KMS-11 (cell line): Measurements from ENCODE around the gene FBXO31.

Experiments
- H2AFZ ChIP-seq: fragments of 200-600 bp; sonication (generic); 2 replicates; pipeline ENCODE4 v1.6.1; 2016; ENCODE audit warnings: antibody characterized with exemption, mixed run types, low read depth
- H3K27ac ChIP-seq: fragments of 200-600 bp; sonication (generic); 2 replicates; pipeline ENCODE4 v1.6.1; 2016; ENCODE audit warnings: mild to moderate bottlenecking, mixed run types
- H3K27me3 ChIP-seq: fragments of 200-600 bp; sonication (generic); 2 replicates; pipeline ENCODE4 v1.6.1; 2017; ENCODE audit warnings: mild to moderate bottlenecking, low read depth, mixed run types, moderate library complexity; ENCODE audit not compliant: insufficient read depth
- H3K36me3 ChIP-seq: fragments of 200-600 bp; sonication (generic); 2 replicates; pipeline ENCODE4 v1.6.1; 2017; ENCODE audit warnings: mild to moderate bottlenecking, mixed run types; ENCODE audit not compliant: insufficient read depth
- H3K4me1 ChIP-seq: fragments of 200-600 bp; sonication (generic); 2 replicates; pipeline ENCODE4 v1.6.1; 2016; ENCODE audit warnings: mild to moderate bottlenecking, low read depth, mixed run types; ENCODE audit not compliant: poor library complexity, severe bottlenecking
- H3K4me2 ChIP-seq: fragments of 200-600 bp; sonication (generic); 2 replicates; pipeline ENCODE4 v1.7.0; 2016; ENCODE audit warnings: mild to moderate bottlenecking, mixed run types
- H3K4me3 ChIP-seq: fragments of 200-600 bp; sonication (generic); IDR thresholded peaks from 2 replicates; pipeline ENCODE4 v1.6.1; 2017; ENCODE audit warnings: low read depth, low read length, mixed read lengths; ENCODE audit not compliant: insufficient read depth
- H3K79me2 ChIP-seq: fragments of 200-600 bp; sonication (generic); 2 replicates; pipeline ENCODE4 v1.6.1; 2016; ENCODE audit warnings: low read depth, mixed run types; ENCODE audit not compliant: insufficient read depth
- H3K9ac ChIP-seq: fragments of 200-600 bp; sonication (generic); 2 replicates; pipeline ENCODE4 v1.6.1; 2016; ENCODE audit warnings: mild to moderate bottlenecking, mixed run types
- H4K20me1 ChIP-seq: fragments of 200-600 bp; sonication (generic); 2 replicates; pipeline ENCODE4 v1.6.1; 2016; ENCODE audit warnings: mild to moderate bottlenecking, mixed run types; ENCODE audit not compliant: insufficient read depth
- CTCF ChIP-seq: fragments of 200-600 bp; sonication (generic); conservative IDR thresholded peaks from 2 replicates; pipeline ENCODE4 v1.6.1; 2017; ENCODE audit warnings: low read depth, mild to moderate bottlenecking, antibody characterized with exemption, low read length, moderate library complexity, mixed read lengths

FBXO31 gene

GRCh38 chr16:87336434-87337240 is 46.9 kb downstream of the FBXO31 start:
- Histone ChIP-seq H3K79me2 (no peaks in the 10 kb centered on the region), H3K36me3 (no peaks in the 10 kb centered on the region; the same call in 1 of the 2 replicates), H4K20me1 (no peaks in the 10 kb centered on the region), H3K4me3 (no peak overlapping the region), H3K4me1 (peaks cover 5% of the 10 kb centered on the region), H2AFZ (no peak overlapping the region), H3K27ac (no peak overlapping the region), H3K27me3 (no peaks in the 10 kb centered on the region), H3K4me2 (no peak overlapping the region), H3K9ac (no peak overlapping the region)
- TF ChIP-seq CTCF: no peak

GRCh38 chr16:87335625-87336433 is 47.7 kb downstream of the FBXO31 start:
- H3K4me2 ChIP-seq: no peak overlapping the region
- peaks cover 2% of the 10 kb centered on the region for H3K4me1 ChIP-seq
- no peak overlapping the region for H3K4me3 ChIP-seq
- H3K79me2 ChIP-seq: no peaks in the 10 kb centered on the region
- no peak overlapping the region for H3K9ac ChIP-seq
- no peaks in the 10 kb centered on the region for H3K27me3 ChIP-seq
- H4K20me1 ChIP-seq: no peaks in the 10 kb centered on the region
- H3K36me3 ChIP-seq: no peaks in the 10 kb centered on the region
- H3K27ac ChIP-seq: no peak overlapping the region
- H2AFZ ChIP-seq: no peak overlapping the region
- TF ChIP-seq CTCF: no peak

- Histone ChIP-seq H3K4me2 (no peak overlapping the region), H2AFZ (no peak overlapping the region)
Measured at GRCh38 chr16:87334651-87335624, 48.6 kb downstream of the FBXO31 start.

More at GRCh38 chr16:87334651-87335624, 48.6 kb downstream of the FBXO31 start:
- Histone ChIP-seq H3K4me1 (no peaks in the 10 kb centered on the region), H3K27ac (no peak overlapping the region), H4K20me1 (no peaks in the 10 kb centered on the region), H3K4me3 (no peak overlapping the region), H3K9ac (no peak overlapping the region), H3K79me2 (no peaks in the 10 kb centered on the region), H3K36me3 (no peaks in the 10 kb centered on the region), H3K27me3 (no peaks in the 10 kb centered on the region)
- no peak for TF ChIP-seq CTCF
